HEK293 (cell line): ENCODE measurements around the gene HTR4.

Experiments
- CTCF ChIA-PET: fragments of 350-600 bp; formaldehyde crosslinking; extraction: SDS; loops from one replicate; lab custom pipeline; 2021; ENCODE audit warnings: antibody characterized with exemption; lab: Yijun Ruan, JAX
- POLR2A ChIA-PET: fragments of 300-600 bp; formaldehyde crosslinking; extraction: SDS; loops from one replicate; lab custom pipeline; 2020; ENCODE audit warnings: antibody characterized with exemption, inconsistent platforms; lab: Yijun Ruan, JAX
- H3K27ac ChIP-seq: fragments of 200-500 bp; sonication (Bioruptor generic); 2 replicates; pipeline ENCODE4 v1.5.1; 2014; ENCODE audit warnings: low read depth, low read length, control low read depth, inconsistent platforms; ENCODE audit errors: extremely low read depth
- H3K36me3 ChIP-seq, 2 experiments: fragments of 200-500 bp in 1 of 2; sonication (Bioruptor generic) in 1 of 2; 1 replicate in 1 of 2; 2 replicates in 1 of 2; pipeline ENCODE4 v1.5.1; 2014 to 2017; ENCODE audit warnings: inconsistent platforms in 2 of 2, low read length in 2 of 2; ENCODE audit not compliant: control insufficient read depth in 2 of 2, insufficient read depth in 1 of 2
- H3K4me1 ChIP-seq: fragments of 200-500 bp; sonication (Bioruptor generic); 2 replicates; pipeline ENCODE4 v1.5.1; 2014; ENCODE audit warnings: mild to moderate bottlenecking, low read length, inconsistent platforms; ENCODE audit not compliant: control insufficient read depth, insufficient read depth
- H3K4me3 ChIP-seq: 2 replicates; pipeline ENCODE4 v1.5.1; 2011; ENCODE audit warnings: low read depth, mild to moderate bottlenecking, control low read depth, low read length, moderate library complexity
- H3K9me3 ChIP-seq: fragments of 200-500 bp; sonication (Bioruptor generic); 2 replicates; pipeline ENCODE4 v1.5.1; 2014; ENCODE audit warnings: low read depth, low read length, inconsistent platforms; ENCODE audit not compliant: control insufficient read depth, insufficient read depth
- EGR2 ChIP-seq: fragments of 450-650 bp; formaldehyde crosslinking; IDR thresholded peaks from 2 replicates; pipeline ENCODE4 v1.5.1; 2016; ENCODE audit warnings: low read depth, missing biosample characterization, missing genetic modification characterization
- MEIS1 ChIP-seq: sonication (generic); formaldehyde crosslinking; IDR thresholded peaks from 2 replicates; pipeline ENCODE4 v1.8.1; 2022; ENCODE audit warnings: missing genetic modification reagents, mild to moderate bottlenecking, borderline replicate concordance
- PRDM1 ChIP-seq: fragments of 450-650 bp; formaldehyde crosslinking; IDR thresholded peaks from 2 replicates; pipeline ENCODE4; 2016; ENCODE audit warnings: missing biosample characterization, missing genetic modification characterization
- SP3 ChIP-seq: fragments of 450-650 bp; formaldehyde crosslinking; IDR thresholded peaks from 2 replicates; pipeline ENCODE4 v1.5.1; 2016; ENCODE audit warnings: missing biosample characterization, missing genetic modification characterization
- WT1 ChIP-seq: fragments of 450-650 bp; formaldehyde crosslinking; IDR thresholded peaks from 2 replicates; pipeline ENCODE4 v1.5.1; 2016; ENCODE audit warnings: missing biosample characterization, missing genetic modification characterization
- ZBTB10 ChIP-seq: fragments of 450-650 bp; formaldehyde crosslinking; IDR thresholded peaks from 2 replicates; pipeline ENCODE4 v1.5.1; 2016; ENCODE audit warnings: missing biosample characterization, missing genetic modification characterization
- ZFHX2 ChIP-seq: fragments of 450-650 bp; formaldehyde crosslinking; conservative IDR thresholded peaks from 2 replicates; pipeline ENCODE4 v1.5.1; 2016; ENCODE audit warnings: missing biosample characterization, missing genetic modification characterization
- ZNF202 ChIP-seq: fragments of 450-650 bp; formaldehyde crosslinking; IDR thresholded peaks from 2 replicates; pipeline ENCODE4 v1.5.1; 2016; ENCODE audit warnings: missing biosample characterization, missing genetic modification characterization, borderline replicate concordance
- ZNF223 ChIP-seq: fragments of 450-650 bp; formaldehyde crosslinking; IDR thresholded peaks from 2 replicates; pipeline ENCODE4 v1.5.1; 2016; ENCODE audit warnings: missing biosample characterization, missing genetic modification characterization
- ZNF37A ChIP-seq: fragments of 450-650 bp; IDR thresholded peaks from 2 replicates; pipeline ENCODE4 v1.5.1; 2018; ENCODE audit warnings: missing biosample characterization, missing genetic modification characterization
- ZNF433 ChIP-seq: fragments of 450-650 bp; formaldehyde crosslinking; IDR thresholded peaks from 2 replicates; pipeline ENCODE4 v1.5.1; 2016; ENCODE audit warnings: missing biosample characterization, missing genetic modification characterization, low read depth
- ZNF510 ChIP-seq: fragments of 450-650 bp; formaldehyde crosslinking; IDR thresholded peaks from 2 replicates; pipeline ENCODE4 v1.5.1; 2018; ENCODE audit warnings: mild to moderate bottlenecking, missing genetic modification characterization, missing biosample characterization; ENCODE audit not compliant: insufficient replicate concordance
- ZNF518A ChIP-seq: fragments of 450-650 bp; formaldehyde crosslinking; conservative IDR thresholded peaks from 2 replicates; pipeline ENCODE4 v1.5.1; 2016; ENCODE audit warnings: low read depth, missing biosample characterization, missing genetic modification characterization
- ZNF560 ChIP-seq: fragments of 450-650 bp; formaldehyde crosslinking; IDR thresholded peaks from 2 replicates; pipeline ENCODE4 v1.5.1; 2017; ENCODE audit warnings: missing biosample characterization, missing genetic modification characterization, borderline replicate concordance
- ZNF629 ChIP-seq: fragments of 450-650 bp; formaldehyde crosslinking; IDR thresholded peaks from 2 replicates; pipeline ENCODE4 v1.5.1; 2017; ENCODE audit warnings: missing biosample characterization, missing genetic modification characterization
- ZNF792 ChIP-seq: fragments of 450-650 bp; formaldehyde crosslinking; IDR thresholded peaks from 2 replicates; pipeline ENCODE4 v1.5.1; 2016; ENCODE audit warnings: missing biosample characterization, missing genetic modification characterization
- ZSCAN5A ChIP-seq: fragments of 450-650 bp; formaldehyde crosslinking; IDR thresholded peaks from 2 replicates; pipeline ENCODE4 v1.5.1; 2016; ENCODE audit warnings: missing biosample characterization, missing genetic modification characterization

The HTR4 gene

GRCh38 chr5:148512498-148512897, 141.8 kb downstream of the HTR4 start (continued):
- no peak for TF ChIP-seq ZSCAN5A
- no peak for TF ChIP-seq ZFHX2 (tag by site-specific recombination)

- Histone ChIP-seq H3K36me3 (no peaks in the 10 kb centered on the region), H3K4me1 (no peaks in the 10 kb centered on the region), H3K27ac (no peak overlapping the region), H3K9me3 (no peaks in the 10 kb centered on the region), H3K4me3 (no peak overlapping the region)
- ChIA-PET POLR2A (no interaction called here), CTCF (no interaction called here)
- no peak for TF ChIP-seq ZNF223 (tag by site-specific recombination)
- no peak for TF ChIP-seq ZNF202 (tag by site-specific recombination)
- TF ChIP-seq ZNF560 (tag by site-specific recombination): no peak
- no peak for TF ChIP-seq ZNF629 (tag by site-specific recombination)
- TF ChIP-seq WT1 (tag by site-specific recombination): no peak
- no peak for TF ChIP-seq MEIS1 (CRISPR knock-in tag)
- no peak for TF ChIP-seq ZNF37A (tag by site-specific recombination)
- TF ChIP-seq ZBTB10 (tag by site-specific recombination): no peak
- TF ChIP-seq EGR2 (tag by site-specific recombination): no peak
- no peak for TF ChIP-seq SP3 (tag by site-specific recombination)
- TF ChIP-seq ZNF792 (tag by site-specific recombination): no peak
- TF ChIP-seq ZNF433 (tag by site-specific recombination): no peak
- TF ChIP-seq PRDM1 (tag by site-specific recombination): no peak
- no peak for TF ChIP-seq ZNF510 (tag by site-specific recombination)
- no peak for TF ChIP-seq ZNF518A (tag by site-specific recombination)
These were observed 142.4 kb downstream of the HTR4 start for GRCh38 chr5:148511810-148512347.
